ENCODE data around the gene NCAM2. TPM values are rescaled to one million over a fixed set of nuclear protein-coding genes. Genes with fewer than 3 reads are reported as not detected.

NCAM2 gene
- total RNA-seq, 1 experiment from 2014 or later = 2.4 TPM

DNA sequence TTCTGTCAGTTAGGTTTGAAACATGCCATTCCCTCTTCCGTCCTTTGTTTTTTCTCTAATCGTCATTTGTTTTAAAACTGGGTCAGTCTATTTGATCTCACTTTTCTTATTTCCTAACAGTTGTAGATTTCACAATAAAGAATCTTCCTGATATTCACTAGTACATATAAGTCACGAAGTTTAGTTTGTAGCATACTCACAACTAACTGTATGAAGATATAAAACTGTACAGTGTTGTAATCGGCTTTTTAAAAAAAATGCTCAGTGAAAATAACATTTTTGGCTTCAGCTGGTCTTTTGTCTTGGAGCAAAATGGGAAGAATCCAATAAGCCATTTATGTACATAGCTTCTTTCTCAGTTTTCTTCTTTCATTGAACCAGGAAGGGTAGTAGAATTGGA lies 78.3 kb downstream of the NCAM2 start:
- Histone ChIP-seq H4K20me1 (ENCODE audit: low read length) (no peaks in the 10 kb centered on the region), H3K27me3 (ENCODE audit: low read length) (no peaks in the 10 kb centered on the region), H3K36me3 (ENCODE audit: low read depth, low read length) (no peaks in the 10 kb centered on the region), H2AFZ (ENCODE audit: low read length) (no peak overlapping the region), H3K79me2 (ENCODE audit: low read length) (no peaks in the 10 kb centered on the region), H3K9ac (ENCODE audit: low read length) (no peak overlapping the region), H3K4me1 (ENCODE audit: insufficient read depth, low read length) (no peaks in the 10 kb centered on the region), H3K9me3 (ENCODE audit: low read length) (no peaks in the 10 kb centered on the region), H3K27ac (ENCODE audit: low read length) (no peak overlapping the region), H3K4me2 (ENCODE audit: low read length) (no peak overlapping the region), H3K4me3 (ENCODE audit: low read length) (no peak overlapping the region), H3F3A (ENCODE audit: low read length, unreplicated experiment) (no peaks in the 10 kb centered on the region), H3K9me2 (replicated peaks; ENCODE audit: low read length) (no peaks in the 10 kb centered on the region)
- no TSS peak for BruUV-seq (replicated peaks)
- intact Hi-C loops (cut with micrococcal nuclease) = no loop called here
- no peak for ATAC-seq
- CTCF ChIA-PET = no interaction called here
- POLR2A ChIA-PET (ENCODE audit: unreplicated experiment) = no interaction called here
- TF ChIP-seq, protein P1, sequence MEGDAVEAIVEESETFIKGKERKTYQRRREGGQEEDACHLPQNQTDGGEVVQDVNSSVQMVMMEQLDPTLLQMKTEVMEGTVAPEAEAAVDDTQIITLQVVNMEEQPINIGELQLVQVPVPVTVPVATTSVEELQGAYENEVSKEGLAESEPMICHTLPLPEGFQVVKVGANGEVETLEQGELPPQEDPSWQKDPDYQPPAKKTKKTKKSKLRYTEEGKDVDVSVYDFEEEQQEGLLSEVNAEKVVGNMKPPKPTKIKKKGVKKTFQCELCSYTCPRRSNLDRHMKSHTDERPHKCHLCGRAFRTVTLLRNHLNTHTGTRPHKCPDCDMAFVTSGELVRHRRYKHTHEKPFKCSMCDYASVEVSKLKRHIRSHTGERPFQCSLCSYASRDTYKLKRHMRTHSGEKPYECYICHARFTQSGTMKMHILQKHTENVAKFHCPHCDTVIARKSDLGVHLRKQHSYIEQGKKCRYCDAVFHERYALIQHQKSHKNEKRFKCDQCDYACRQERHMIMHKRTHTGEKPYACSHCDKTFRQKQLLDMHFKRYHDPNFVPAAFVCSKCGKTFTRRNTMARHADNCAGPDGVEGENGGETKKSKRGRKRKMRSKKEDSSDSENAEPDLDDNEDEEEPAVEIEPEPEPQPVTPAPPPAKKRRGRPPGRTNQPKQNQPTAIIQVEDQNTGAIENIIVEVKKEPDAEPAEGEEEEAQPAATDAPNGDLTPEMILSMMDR (conservative IDR thresholded peaks at IDR 0.05; ENCODE audit: low read depth, low read length) = no peak
- TF ChIP-seq EZH2phosphoT487 (IDR thresholded peaks at IDR 0.05; ENCODE audit: borderline replicate concordance, low read length) = no peak
- no peak for TF ChIP-seq EZH2 (IDR thresholded peaks at IDR 0.05; ENCODE audit: low read length, unreplicated experiment)
- DNase-seq = no peak

DNA sequence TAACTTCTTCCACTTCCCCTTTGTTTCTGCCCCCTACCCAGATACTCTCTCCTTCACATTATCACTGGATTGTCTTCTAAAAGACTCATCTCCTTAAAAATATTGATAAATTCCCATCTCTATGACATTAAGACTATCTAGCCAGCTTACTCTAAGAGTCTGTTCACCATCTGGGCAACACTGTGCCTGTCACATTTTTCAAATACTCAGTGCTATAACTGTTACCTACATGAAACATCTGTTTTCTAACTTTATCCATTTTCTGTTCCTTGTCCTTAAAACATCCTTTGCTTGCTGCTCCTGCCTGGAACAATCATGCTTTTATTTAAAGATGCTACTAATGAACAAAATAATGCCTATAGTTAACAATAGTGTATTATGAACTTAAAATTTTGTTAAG lies 81.4 kb downstream of the NCAM2 start:
- no peak for ATAC-seq
- H3K9ac ChIP-seq (ENCODE audit: low read length) = no peak overlapping the region
- CTCF ChIA-PET = no interaction called here

DNA sequence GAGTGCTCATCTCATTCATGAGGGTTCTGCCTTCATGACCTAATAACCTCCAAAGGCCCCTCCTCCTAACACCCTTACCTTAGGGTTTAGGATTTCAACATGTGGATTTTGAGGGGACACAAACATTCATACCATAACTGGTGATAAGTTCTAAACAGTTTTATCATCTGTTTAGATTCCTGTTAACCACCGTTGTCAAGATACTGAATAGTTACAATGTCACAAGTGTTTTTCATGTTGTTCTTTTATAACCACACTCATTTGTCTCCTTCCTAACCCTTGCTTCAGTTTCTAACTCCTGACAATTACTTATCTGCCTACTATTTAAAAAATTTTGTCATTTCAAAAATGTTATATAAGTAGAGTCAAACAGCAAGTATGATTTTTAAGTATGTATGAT lies 86.0 kb downstream of the NCAM2 start:
- BruUV-seq (replicated peaks) = no TSS peak
- ATAC-seq = no peak
- H3K9ac ChIP-seq (ENCODE audit: low read length) = no peak overlapping the region
- DNase-seq = no peak
- ChIA-PET POLR2A (ENCODE audit: unreplicated experiment) (no interaction called here), CTCF (no interaction called here)
- TF ChIP-seq, protein P1 (conservative IDR thresholded peaks at IDR 0.05; ENCODE audit: low read depth, low read length) = no peak
- TF ChIP-seq EZH2 (IDR thresholded peaks at IDR 0.05; ENCODE audit: low read length, unreplicated experiment) (no peak), EZH2phosphoT487 (IDR thresholded peaks at IDR 0.05; ENCODE audit: borderline replicate concordance, low read length) (no peak)
- no peaks in the 10 kb centered on the region for H3K79me2 ChIP-seq (ENCODE audit: low read length)
- no peaks in the 10 kb centered on the region for H3K27me3 ChIP-seq (ENCODE audit: low read length)
- no peak overlapping the region for H2AFZ ChIP-seq (ENCODE audit: low read length)
- intact Hi-C loops (cut with micrococcal nuclease) = no loop called here
- no peak overlapping the region for H3K4me3 ChIP-seq (ENCODE audit: low read length)
- no peaks in the 10 kb centered on the region for H3K36me3 ChIP-seq (ENCODE audit: low read depth, low read length)
- no peaks in the 10 kb centered on the region for H3F3A ChIP-seq (ENCODE audit: low read length, unreplicated experiment)
- no peaks in the 10 kb centered on the region for H3K9me2 ChIP-seq (replicated peaks; ENCODE audit: low read length)
- H3K4me2 ChIP-seq (ENCODE audit: low read length) = no peak overlapping the region
- no peak overlapping the region for H3K27ac ChIP-seq (ENCODE audit: low read length)
- no peaks in the 10 kb centered on the region for H4K20me1 ChIP-seq (ENCODE audit: low read length)
- H3K4me1 ChIP-seq (ENCODE audit: insufficient read depth, low read length) = no peaks in the 10 kb centered on the region
- no peaks in the 10 kb centered on the region for H3K9me3 ChIP-seq (ENCODE audit: low read length)

More for the DNA sequence above, 81.4 kb downstream of the NCAM2 start:
- H3K9me3 ChIP-seq (ENCODE audit: low read length) = no peaks in the 10 kb centered on the region
- H3K4me1 ChIP-seq (ENCODE audit: insufficient read depth, low read length) = no peaks in the 10 kb centered on the region
- H3K27ac ChIP-seq (ENCODE audit: low read length) = no peak overlapping the region
- intact Hi-C loops (cut with micrococcal nuclease) = no loop called here
- no peak overlapping the region for H3K4me2 ChIP-seq (ENCODE audit: low read length)
- H3F3A ChIP-seq (ENCODE audit: low read length, unreplicated experiment) = no peaks in the 10 kb centered on the region
- POLR2A ChIA-PET (ENCODE audit: unreplicated experiment) = no interaction called here
- H2AFZ ChIP-seq (ENCODE audit: low read length) = no peak overlapping the region
- TF ChIP-seq EZH2 (IDR thresholded peaks at IDR 0.05; ENCODE audit: low read length, unreplicated experiment) (no peak), EZH2phosphoT487 (IDR thresholded peaks at IDR 0.05; ENCODE audit: borderline replicate concordance, low read length) (no peak)
- TF ChIP-seq, protein P1 (conservative IDR thresholded peaks at IDR 0.05; ENCODE audit: low read depth, low read length) = no peak
- H3K9me2 ChIP-seq (replicated peaks; ENCODE audit: low read length) = no peaks in the 10 kb centered on the region
- no peaks in the 10 kb centered on the region for H4K20me1 ChIP-seq (ENCODE audit: low read length)
- BruUV-seq (replicated peaks) = no TSS peak
- H3K4me3 ChIP-seq (ENCODE audit: low read length) = no peak overlapping the region
- no peak for DNase-seq
- H3K36me3 ChIP-seq (ENCODE audit: low read depth, low read length) = no peaks in the 10 kb centered on the region
- H3K27me3 ChIP-seq (ENCODE audit: low read length) = no peaks in the 10 kb centered on the region
- no peaks in the 10 kb centered on the region for H3K79me2 ChIP-seq (ENCODE audit: low read length)

Data from PC-3 (cell line).